IPS-NIHi11 (cell line): Measurements from ENCODE around the gene TOP3B.

Experiments
- DNase-seq: peaks from one replicate; pipeline ENCODE4 v3.0.0; 2012; ENCODE audit warnings: mixed read lengths, low spot score

TOP3B gene

GRCh38 chr22:21963286-21963685, 19.3 kb downstream of the TOP3B start:
- no peak for DNase-seq

- no peak for DNase-seq
These were observed 20.0 kb downstream of the TOP3B start for GRCh38 chr22:21962655-21962949.

- no peak for DNase-seq
These were observed 20.5 kb downstream of the TOP3B start for GRCh38 chr22:21961886-21962654.

GRCh38 chr22:21961127-21961867, 21.3 kb downstream of the TOP3B start:
- DNase-seq: no peak

GRCh38 chr22:21960200-21961126, 22.1 kb downstream of the TOP3B start:
- DNase-seq: no peak

GRCh38 chr22:21959274-21960074, 23.1 kb downstream of the TOP3B start:
- no peak for DNase-seq

GRCh38 chr22:21958360-21959273, 24.0 kb downstream of the TOP3B start:
- no peak for DNase-seq

- peak; percentile 97 for DNase-seq
These were observed 29.7 kb downstream of the TOP3B start, which contains the start of gene PPM1F for GRCh38 chr22:21952586-21953571. Gene PPM1F (minus strand): TSS chr22:21952848. CDS start chr22:21946048, 6,800 bp downstream.

- peak; percentile 46 for DNase-seq
These were observed 30.6 kb downstream of the TOP3B start for GRCh38 chr22:21951931-21952465.

GRCh38 chr22:21951062-21951461, 31.5 kb downstream of the TOP3B start:
- DNase-seq: no peak

GRCh38 chr22:21949948-21950347, 32.6 kb downstream of the TOP3B start:
- DNase-seq: no peak

GRCh38 chr22:21949569-21949918, 33.0 kb downstream of the TOP3B start:
- no peak for DNase-seq

- DNase-seq: no peak
These were observed 33.6 kb downstream of the TOP3B start for GRCh38 chr22:21948824-21949568.

GRCh38 chr22:21948390-21948789, 34.2 kb downstream of the TOP3B start:
- DNase-seq: no peak

- peak; percentile 46 for DNase-seq
These were observed 35.3 kb downstream of the TOP3B start for GRCh38 chr22:21947040-21948014.

GRCh38 chr22:21946262-21946925, 36.2 kb downstream of the TOP3B start:
- DNase-seq: no peak
